ENCODE results near the gene SENP8.

DNA sequence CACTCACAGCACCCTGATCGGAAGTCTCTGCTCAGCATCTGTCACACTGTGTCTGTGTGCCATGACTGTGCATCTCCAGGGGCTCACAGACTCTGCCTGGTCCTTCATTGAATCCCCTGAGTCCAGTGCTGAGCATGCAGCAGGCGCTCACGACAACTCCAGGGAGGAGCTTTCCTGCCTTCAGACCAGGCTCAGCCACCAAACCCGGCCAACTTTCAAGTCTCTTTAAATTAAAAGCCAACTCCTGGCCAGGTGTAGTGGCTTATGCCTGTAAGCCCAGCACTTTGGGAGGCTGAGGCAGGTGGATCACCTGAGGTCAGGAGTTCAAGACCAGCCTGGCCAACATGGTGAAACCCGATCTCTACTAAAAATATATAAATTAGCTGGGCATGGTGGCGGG, 55.2 kb downstream of the SENP8 start:
- TF ChIP-seq, protein P1, sequence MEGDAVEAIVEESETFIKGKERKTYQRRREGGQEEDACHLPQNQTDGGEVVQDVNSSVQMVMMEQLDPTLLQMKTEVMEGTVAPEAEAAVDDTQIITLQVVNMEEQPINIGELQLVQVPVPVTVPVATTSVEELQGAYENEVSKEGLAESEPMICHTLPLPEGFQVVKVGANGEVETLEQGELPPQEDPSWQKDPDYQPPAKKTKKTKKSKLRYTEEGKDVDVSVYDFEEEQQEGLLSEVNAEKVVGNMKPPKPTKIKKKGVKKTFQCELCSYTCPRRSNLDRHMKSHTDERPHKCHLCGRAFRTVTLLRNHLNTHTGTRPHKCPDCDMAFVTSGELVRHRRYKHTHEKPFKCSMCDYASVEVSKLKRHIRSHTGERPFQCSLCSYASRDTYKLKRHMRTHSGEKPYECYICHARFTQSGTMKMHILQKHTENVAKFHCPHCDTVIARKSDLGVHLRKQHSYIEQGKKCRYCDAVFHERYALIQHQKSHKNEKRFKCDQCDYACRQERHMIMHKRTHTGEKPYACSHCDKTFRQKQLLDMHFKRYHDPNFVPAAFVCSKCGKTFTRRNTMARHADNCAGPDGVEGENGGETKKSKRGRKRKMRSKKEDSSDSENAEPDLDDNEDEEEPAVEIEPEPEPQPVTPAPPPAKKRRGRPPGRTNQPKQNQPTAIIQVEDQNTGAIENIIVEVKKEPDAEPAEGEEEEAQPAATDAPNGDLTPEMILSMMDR (IDR thresholded peaks at IDR 0.05), result no peak
- TF ChIP-seq POLR2A (IDR thresholded peaks at IDR 0.05), result no peak
